ENCODE measurements around the gene AMFR. TPM values are rescaled to one million over a fixed set of nuclear protein-coding genes. Genes with fewer than 3 reads are reported as not detected.

The AMFR gene
- total and polyA plus RNA-seq, 2 of the 13 experiments (the other 11 are each of a cell fraction or from before 2014, with no cell fraction given) = 52.9 to 108 TPM

DNA sequence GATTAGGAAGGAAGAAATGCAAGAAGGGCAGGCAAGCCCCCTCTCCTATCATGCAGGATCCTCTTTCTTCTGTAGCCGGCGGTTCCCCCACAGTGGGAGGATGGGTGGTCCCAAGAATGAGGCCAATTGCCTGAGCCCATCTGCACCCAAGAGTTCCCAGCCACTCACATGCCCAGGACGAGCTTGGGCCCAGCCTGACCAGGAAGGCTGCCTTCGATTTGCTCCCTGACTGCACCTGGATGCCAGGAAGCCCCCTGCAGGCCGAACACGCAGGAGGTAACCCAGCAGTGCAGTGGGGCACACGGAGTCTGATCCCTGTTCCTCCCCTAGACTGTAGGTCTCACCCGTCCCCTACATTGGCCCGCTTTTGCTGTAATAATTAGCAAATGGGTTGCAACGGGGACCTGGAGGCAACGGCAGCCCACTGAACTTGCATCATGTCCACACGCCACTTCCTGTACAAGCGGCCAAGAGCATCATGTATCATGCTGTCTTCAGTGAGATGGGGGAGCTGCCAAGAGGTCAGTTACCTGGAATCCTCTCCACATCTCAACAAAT, 67.5 kb downstream of the AMFR start (continued):
- TF ChIP-seq, protein P1, sequence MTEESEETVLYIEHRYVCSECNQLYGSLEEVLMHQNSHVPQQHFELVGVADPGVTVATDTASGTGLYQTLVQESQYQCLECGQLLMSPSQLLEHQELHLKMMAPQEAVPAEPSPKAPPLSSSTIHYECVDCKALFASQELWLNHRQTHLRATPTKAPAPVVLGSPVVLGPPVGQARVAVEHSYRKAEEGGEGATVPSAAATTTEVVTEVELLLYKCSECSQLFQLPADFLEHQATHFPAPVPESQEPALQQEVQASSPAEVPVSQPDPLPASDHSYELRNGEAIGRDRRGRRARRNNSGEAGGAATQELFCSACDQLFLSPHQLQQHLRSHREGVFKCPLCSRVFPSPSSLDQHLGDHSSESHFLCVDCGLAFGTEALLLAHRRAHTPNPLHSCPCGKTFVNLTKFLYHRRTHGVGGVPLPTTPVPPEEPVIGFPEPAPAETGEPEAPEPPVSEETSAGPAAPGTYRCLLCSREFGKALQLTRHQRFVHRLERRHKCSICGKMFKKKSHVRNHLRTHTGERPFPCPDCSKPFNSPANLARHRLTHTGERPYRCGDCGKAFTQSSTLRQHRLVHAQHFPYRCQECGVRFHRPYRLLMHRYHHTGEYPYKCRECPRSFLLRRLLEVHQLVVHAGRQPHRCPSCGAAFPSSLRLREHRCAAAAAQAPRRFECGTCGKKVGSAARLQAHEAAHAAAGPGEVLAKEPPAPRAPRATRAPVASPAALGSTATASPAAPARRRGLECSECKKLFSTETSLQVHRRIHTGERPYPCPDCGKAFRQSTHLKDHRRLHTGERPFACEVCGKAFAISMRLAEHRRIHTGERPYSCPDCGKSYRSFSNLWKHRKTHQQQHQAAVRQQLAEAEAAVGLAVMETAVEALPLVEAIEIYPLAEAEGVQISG (CRISPR knock-in tag; IDR thresholded peaks at IDR 0.05) = peak; percentile 79
- 0 out of 2 replicates have a peak, but pooled peaks have one; percentile 9 for TF ChIP-seq NR0B2 (CRISPR knock-in tag; IDR thresholded peaks at IDR 0.05)
- TF ChIP-seq ZGPAT (CRISPR knock-in tag; IDR thresholded peaks at IDR 0.05) = peak; percentile 36; the same call in 1 of the 2 replicates
- TF ChIP-seq, protein P2, sequence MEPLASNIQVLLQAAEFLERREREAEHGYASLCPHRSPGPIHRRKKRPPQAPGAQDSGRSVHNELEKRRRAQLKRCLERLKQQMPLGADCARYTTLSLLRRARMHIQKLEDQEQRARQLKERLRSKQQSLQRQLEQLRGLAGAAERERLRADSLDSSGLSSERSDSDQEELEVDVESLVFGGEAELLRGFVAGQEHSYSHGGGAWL (CRISPR knock-in tag; IDR thresholded peaks at IDR 0.05) = peak; percentile 72; the same call in 1 of the 2 replicates
- TF ChIP-seq RBM22 (optimal IDR thresholded peaks at IDR 0.05; ENCODE audit: low read length) = peak; percentile 6
- no peak for TF ChIP-seq ZSCAN20 (CRISPR knock-in tag; IDR thresholded peaks at IDR 0.05; ENCODE audit: borderline replicate concordance)
- no peak for TF ChIP-seq SKI (IDR thresholded peaks at IDR 0.05; ENCODE audit: partially characterized antibody)
